Bronchial epithelial cell (primary cell): ENCODE measurements around the gene PTCRA. TPM values are rescaled to one million over a fixed set of nuclear protein-coding genes. Genes with fewer than 3 reads are reported as not detected.

Source experiments
- DNase-seq: peaks from one replicate; pipeline ENCODE4 v3.0.0-alpha.2; 2010; ENCODE audit warnings: low read depth
- FAIRE-seq: peaks from 2 replicates; lab custom pipeline; 2011; peaks lifted over from hg19 to GRCh38; lab: Jason Lieb, UNC
- H3K27me3 ChIP-seq: 2 replicates; pipeline ENCODE4 v1.5.1; 2011; ENCODE audit warnings: low read length; ENCODE audit not compliant: control insufficient read depth, insufficient read depth
- H3K36me3 ChIP-seq: 2 replicates; pipeline ENCODE4 v1.5.1; 2011; ENCODE audit warnings: low read length; ENCODE audit not compliant: control insufficient read depth, insufficient read depth
- H3K4me3 ChIP-seq: 2 replicates; pipeline ENCODE4 v1.5.1; 2011; ENCODE audit warnings: mild to moderate bottlenecking, low read depth, low read length, control low read depth
- total RNA-seq: library from RNA; depleted of rRNA; stranded (reverse); fragments of >200 nt; gene quantifications from 2 replicates; pipeline ENCODE4 v1.2.1, GENCODE V29; 2014
- TF ChIP-seq, protein P1 (sequence below): IDR thresholded peaks from 2 replicates; pipeline ENCODE4 v1.5.1; 2011; ENCODE audit warnings: mild to moderate bottlenecking, moderate library complexity, low read length, control low read depth, inconsistent platforms; ENCODE audit not compliant: insufficient read depth, severe bottlenecking

Gene PTCRA
- total RNA-seq, 1 donor from 2014 or later = not detected

DNA sequence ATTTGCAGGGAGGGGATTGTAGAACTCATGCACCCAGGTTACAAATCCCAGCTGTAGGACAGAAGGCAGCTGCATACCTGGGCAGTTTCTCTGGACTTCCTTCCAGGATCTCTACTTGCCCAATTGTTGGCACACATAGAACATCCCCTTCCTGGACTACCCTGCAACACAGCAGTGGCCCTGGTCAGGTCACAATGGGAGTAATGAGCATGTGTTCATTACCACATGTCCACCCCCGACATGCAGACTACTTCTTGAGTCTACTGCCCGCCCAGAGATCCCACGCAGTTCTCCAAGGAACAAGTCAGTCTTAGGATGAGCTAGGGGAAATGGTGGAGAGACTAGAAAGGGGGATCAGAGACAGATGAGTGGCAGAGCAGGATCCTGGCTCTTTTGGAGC, 58.1 kb downstream of the PTCRA start:
- TF ChIP-seq, protein P1, sequence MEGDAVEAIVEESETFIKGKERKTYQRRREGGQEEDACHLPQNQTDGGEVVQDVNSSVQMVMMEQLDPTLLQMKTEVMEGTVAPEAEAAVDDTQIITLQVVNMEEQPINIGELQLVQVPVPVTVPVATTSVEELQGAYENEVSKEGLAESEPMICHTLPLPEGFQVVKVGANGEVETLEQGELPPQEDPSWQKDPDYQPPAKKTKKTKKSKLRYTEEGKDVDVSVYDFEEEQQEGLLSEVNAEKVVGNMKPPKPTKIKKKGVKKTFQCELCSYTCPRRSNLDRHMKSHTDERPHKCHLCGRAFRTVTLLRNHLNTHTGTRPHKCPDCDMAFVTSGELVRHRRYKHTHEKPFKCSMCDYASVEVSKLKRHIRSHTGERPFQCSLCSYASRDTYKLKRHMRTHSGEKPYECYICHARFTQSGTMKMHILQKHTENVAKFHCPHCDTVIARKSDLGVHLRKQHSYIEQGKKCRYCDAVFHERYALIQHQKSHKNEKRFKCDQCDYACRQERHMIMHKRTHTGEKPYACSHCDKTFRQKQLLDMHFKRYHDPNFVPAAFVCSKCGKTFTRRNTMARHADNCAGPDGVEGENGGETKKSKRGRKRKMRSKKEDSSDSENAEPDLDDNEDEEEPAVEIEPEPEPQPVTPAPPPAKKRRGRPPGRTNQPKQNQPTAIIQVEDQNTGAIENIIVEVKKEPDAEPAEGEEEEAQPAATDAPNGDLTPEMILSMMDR = no peak
- FAIRE-seq (no peak), DNase-seq (no peak)
- H3K27me3 ChIP-seq = no peaks in the 10 kb centered on the region
- no peak overlapping the region for H3K4me3 ChIP-seq
- peaks cover 7% of the 10 kb centered on the region for H3K36me3 ChIP-seq

DNA sequence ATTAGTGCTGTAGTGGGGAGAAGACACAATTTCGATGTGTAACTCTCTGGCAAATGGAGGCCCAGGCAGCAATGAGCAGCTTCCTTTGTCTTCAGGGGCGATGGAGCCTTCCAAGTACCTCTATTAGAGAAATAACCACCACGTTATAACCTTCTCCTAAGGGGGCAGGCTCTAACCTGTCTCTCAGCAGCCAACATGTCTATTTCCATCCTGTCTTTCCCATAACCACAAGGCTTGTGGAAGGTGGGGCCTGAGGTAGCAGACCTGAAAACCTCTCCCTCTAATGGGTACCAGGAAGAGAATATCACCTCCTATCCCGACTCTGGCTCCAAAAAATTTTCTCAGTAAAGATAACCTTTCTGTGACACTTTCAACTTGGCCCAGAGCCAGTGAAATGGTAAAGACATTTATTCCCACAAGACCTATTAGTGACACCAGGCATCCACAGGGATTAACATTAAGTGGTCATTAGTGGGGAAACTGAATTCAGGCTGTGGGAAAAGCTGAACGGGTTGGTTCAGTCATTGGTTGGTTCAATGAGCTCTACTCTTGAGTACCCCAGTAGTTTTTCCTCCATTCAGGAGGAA, 59.2 kb downstream of the PTCRA start:
- TF ChIP-seq, protein P1 = no peak
- Histone ChIP-seq H3K4me3 (no peak overlapping the region), H3K36me3 (peaks cover 3% of the 10 kb centered on the region), H3K27me3 (no peaks in the 10 kb centered on the region)
- DNase-seq (peak; percentile 87), FAIRE-seq (no peak)

Other genes starting within 250 kb of the PTCRA start
- under 0.01 TPM in 1 of 2 replicates, not detected in the other for gene PRPH2, start 193.5 kb upstream of the PTCRA start, total RNA-seq
- gene TBCC, start 169.9 kb upstream of the PTCRA start, total RNA-seq = 31.0 and 36.6 TPM in 2 replicates
- 3.1 and 3.9 TPM in 2 replicates for gene BICRAL, start 134.0 kb upstream of the PTCRA start, total RNA-seq
- gene RPL7L1, start 36.4 kb upstream of the PTCRA start, total RNA-seq = 94.5 and 109 TPM in 2 replicates
- gene CNPY3, start 13.4 kb downstream of the PTCRA start, total RNA-seq = 9.7 and 14.0 TPM in 2 replicates
- 0.26 TPM in 1 of 2 replicates, not detected in the other for gene GNMT, start 44.7 kb downstream of the PTCRA start, total RNA-seq
- gene PEX6, start 63.1 kb downstream of the PTCRA start, total RNA-seq = 25.0 and 32.1 TPM in 2 replicates
- 20.2 and 27.6 TPM in 2 replicates for gene PPP2R5D, start 68.5 kb downstream of the PTCRA start, total RNA-seq
- gene MEA1, start 97.9 kb downstream of the PTCRA start, total RNA-seq = 55.2 and 62.4 TPM in 2 replicates
- gene KLHDC3, start 98.2 kb downstream of the PTCRA start, total RNA-seq = 60.4 and 70.6 TPM in 2 replicates
- 84.7 and 97.1 TPM in 2 replicates for gene RRP36, start 105.6 kb downstream of the PTCRA start, total RNA-seq
- 16.9 and 20.5 TPM in 2 replicates for gene CUL7, start 137.8 kb downstream of the PTCRA start, total RNA-seq
- 32.8 and 50.3 TPM in 2 replicates for gene MRPL2, start 143.4 kb downstream of the PTCRA start, total RNA-seq
- 10.4 and 14.5 TPM in 2 replicates for gene KLC4, start 143.6 kb downstream of the PTCRA start, total RNA-seq
- gene PTK7, start 160.3 kb downstream of the PTCRA start, total RNA-seq = 53.2 and 69.5 TPM in 2 replicates